Heart right ventricle (tissue), 16 donors: ENCODE data around the gene ENOX1. TPM values are rescaled to one million over a fixed set of nuclear protein-coding genes. Genes with fewer than 3 reads are reported as not detected.

ENCODE experiments used
- ATAC-seq, 8 donors: fragments of 200-7000 bp; cut with Tn5 transposase; one replicate each; pipeline ENCODE4 v1.9.1; 2020; ENCODE audit warnings: mild to moderate bottlenecking in 8 of 8, moderate library complexity in 8 of 8, moderate number of reproducible peaks in 1 of 8
- DNase-seq, 2 donors: peaks; one replicate each; pipeline ENCODE4 v3.0.0-alpha.2; 2020
- H3K27ac ChIP-seq, 10 donors: fragments of 200-600 bp; sonication (generic) in 2 of 10; one replicate each; pipeline versions ENCODE4 v1.5.0 to v1.8.0; 2020 to 2022; ENCODE audit warnings: mild to moderate bottlenecking in 3 of 10
- H3K27me3 ChIP-seq, 7 donors: fragments of 200-600 bp; one replicate each; pipeline ENCODE4 v1.8.0; 2021 to 2022; ENCODE audit warnings: mild to moderate bottlenecking in 2 of 7
- H3K36me3 ChIP-seq, 9 donors: fragments of 200-600 bp; sonication (generic) in 1 of 9; one replicate each; pipeline versions ENCODE4 v1.5.0 to v1.8.0; 2020 to 2022; ENCODE audit warnings: mild to moderate bottlenecking in 2 of 9
- H3K4me1 ChIP-seq, 9 donors: fragments of 200-600 bp; sonication (generic) in 1 of 9; one replicate each; pipeline versions ENCODE4 v1.5.0 to v1.8.0; 2020 to 2022; ENCODE audit warnings: mild to moderate bottlenecking in 4 of 9
- H3K4me3 ChIP-seq, 10 donors: fragments of 200-600 bp; sonication (generic) in 2 of 10; one replicate each; pipeline versions ENCODE4 v1.5.0 to v1.8.0; 2020 to 2022; ENCODE audit warnings: mild to moderate bottlenecking in 7 of 10, moderate library complexity in 2 of 10
- H3K9me3 ChIP-seq, 11 donors: fragments of 200-600 bp in 10 of 11; sonication (generic) in 2 of 11; one replicate each; pipeline versions ENCODE4 v1.5.0 to v1.8.0; 2013 to 2022; ENCODE audit warnings: mild to moderate bottlenecking in 2 of 11, control low read depth in 1 of 11, moderate library complexity in 1 of 11
- WGBS, 2 donors: extraction: QIAGEN DNeasy Blood & Tissue Kit; methylation state at CpG; one replicate each; pipeline ENCODE4 v1.1.7; 2013; ENCODE audit warnings: inconsistent platforms in 1 of 2; 5-methylcytosine and 5-hydroxymethylcytosine counted together
- intact Hi-C, 10 donors: fragments of 100-400 bp; cut with DNase I; formaldehyde crosslinking; loops; one replicate each; pipeline versions ENCODE4 v1.11.1 to v1.14.2; 2022
- polyA plus RNA-seq, 2 donors: library from polyadenylated mRNA; stranded (reverse); fragments of 200-250 nt; gene quantifications; one replicate each; pipeline ENCODE4 v1.2.3, GENCODE V29; 2013
- total RNA-seq, 10 donors: library from RNA; stranded (reverse); fragmentation: NEBNext Ultra II Directional in 3 of 10; extraction: Animal tissue kit (Norgen Biotek cat#: 25700) in 3 of 10; gene quantifications; one replicate each; pipeline versions ENCODE4 v1.2.1 to v1.2.4, GENCODE V29; 2021 to 2023
- TF ChIP-seq, protein P1 (sequence below), 9 donors: fragments of 200-600 bp; sonication (generic) in 2 of 9; IDR thresholded peaks; one replicate each; pipeline versions ENCODE4 v1.5.0 to v1.8.0; 2021 to 2022; ENCODE audit warnings: antibody characterized with exemption in 9 of 9, mild to moderate bottlenecking in 5 of 9, moderate library complexity in 1 of 9
- donor health status: Arrhythmogenic right ventricular cardiomyopathy.
- donor health status: ischemic (EF 13 %, LVEDD 7.1; RV severe dilation, severe dysfunction).
- donor health status: healthy with polysubstance abuse.
- donor health status: DM: no; HTN: yes; CAD: no.
- donor health status: DM: no; HTN: no; CAD: no.
- donor health status: ischemic (EF 25% LVEDD 6.9; RV normal size, moderate dysfunction).
- donor health status: ischemic (EF 25% LVEDD 5.7; RV mildly dilated, moderate dysfunction).
- donor health status: healthy.
- donor health status: DM: yes; HTN: yes; CAD: no.
- donor health status: Ischemic cardiomyopathy.
- donor health status: ischemic (EF 35%, LVEDD 5.7; RV mildly dilated, moderate dysfunction).
- donor health status: nonischemic (EF 11% LVEDD 7.7; RV severe dilation, severe dysfunction).
- donor health status: DM: yes; HTN: yes; CAD: no.
- donor health status: PGD.
- donor health status: ischemic (EF 29% LVEDD 5.4; RV normal size, mild dysfunction).
- donor health status: nonischemic (EF 23%, LVEDD 6.1; RV moderate dilation, normal function).

Gene ENOX1
- total and polyA plus RNA-seq, 12 donors: 2.0 to 10.4 (median 7.1) TPM

DNA sequence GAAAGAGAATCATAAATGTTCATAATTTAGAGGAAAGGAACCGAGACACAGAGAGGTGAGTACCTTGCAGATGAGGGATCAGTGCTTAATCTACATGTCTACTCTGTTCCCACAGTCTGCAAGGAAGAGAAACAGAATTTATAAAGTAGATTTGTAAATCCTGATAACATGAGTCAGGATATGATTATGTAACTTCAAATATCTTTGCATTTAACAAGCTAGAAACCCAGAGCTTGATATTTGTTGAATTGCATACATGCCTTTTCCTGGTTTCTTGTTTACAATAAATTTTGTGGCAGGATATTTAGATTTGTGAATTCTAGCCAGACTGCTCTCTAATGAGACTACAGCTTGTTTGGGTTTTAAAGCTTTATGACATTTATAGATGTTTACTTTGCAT is 219.2 kb downstream of the ENOX1 start:
- H3K27ac ChIP-seq: no peak overlapping the region
- WGBS, 2 donors: 86 to 94% methylated on average over 1 of the region's 1 CpG
- intact Hi-C loops: loop anchor here in 1 of 10 donors (10.0 kb wide), 1 partner anchor 217 kb away; the partner anchor contains the start of gene ENOX1
- H3K4me1 ChIP-seq: peaks cover 0 to 29% (median 2%) of the 10 kb centered on the region in 9 donors
- TF ChIP-seq, protein P1, sequence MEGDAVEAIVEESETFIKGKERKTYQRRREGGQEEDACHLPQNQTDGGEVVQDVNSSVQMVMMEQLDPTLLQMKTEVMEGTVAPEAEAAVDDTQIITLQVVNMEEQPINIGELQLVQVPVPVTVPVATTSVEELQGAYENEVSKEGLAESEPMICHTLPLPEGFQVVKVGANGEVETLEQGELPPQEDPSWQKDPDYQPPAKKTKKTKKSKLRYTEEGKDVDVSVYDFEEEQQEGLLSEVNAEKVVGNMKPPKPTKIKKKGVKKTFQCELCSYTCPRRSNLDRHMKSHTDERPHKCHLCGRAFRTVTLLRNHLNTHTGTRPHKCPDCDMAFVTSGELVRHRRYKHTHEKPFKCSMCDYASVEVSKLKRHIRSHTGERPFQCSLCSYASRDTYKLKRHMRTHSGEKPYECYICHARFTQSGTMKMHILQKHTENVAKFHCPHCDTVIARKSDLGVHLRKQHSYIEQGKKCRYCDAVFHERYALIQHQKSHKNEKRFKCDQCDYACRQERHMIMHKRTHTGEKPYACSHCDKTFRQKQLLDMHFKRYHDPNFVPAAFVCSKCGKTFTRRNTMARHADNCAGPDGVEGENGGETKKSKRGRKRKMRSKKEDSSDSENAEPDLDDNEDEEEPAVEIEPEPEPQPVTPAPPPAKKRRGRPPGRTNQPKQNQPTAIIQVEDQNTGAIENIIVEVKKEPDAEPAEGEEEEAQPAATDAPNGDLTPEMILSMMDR (IDR thresholded peaks at IDR 0.05): no peak
- no peaks in the 10 kb centered on the region for H3K9me3 ChIP-seq
- no peak for DNase-seq
- no peak for ATAC-seq
- no peaks in the 10 kb centered on the region for H3K36me3 ChIP-seq
- no peaks in the 10 kb centered on the region for H3K27me3 ChIP-seq
- no peak overlapping the region for H3K4me3 ChIP-seq

DNA sequence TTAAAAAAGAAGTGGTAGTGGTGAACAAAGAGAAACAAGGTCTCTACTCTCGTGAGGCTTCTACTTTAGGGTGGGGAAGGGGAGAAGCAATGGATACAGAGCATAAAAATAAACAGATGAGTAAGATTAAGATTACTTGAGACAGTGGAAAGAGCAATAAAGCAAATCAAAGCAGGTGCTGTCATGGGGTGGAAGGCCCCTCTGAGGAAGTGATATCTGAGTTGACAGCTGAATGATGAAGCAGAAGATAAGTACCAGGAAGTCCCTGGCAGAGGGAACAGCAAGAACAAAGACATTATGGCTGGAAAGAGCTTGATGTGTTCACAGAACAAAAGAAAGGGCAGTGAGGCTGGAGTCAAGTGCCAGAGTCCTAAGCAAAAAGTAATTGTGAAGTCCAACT is 221.8 kb downstream of the ENOX1 start:
- Histone ChIP-seq H3K27ac (no peak overlapping the region), H3K9me3 (no peaks in the 10 kb centered on the region), H3K4me3 (no peak overlapping the region), H3K27me3 (no peaks in the 10 kb centered on the region), H3K4me1 (peaks cover 0 to 27% (median 0%) of the 10 kb centered on the region in 9 donors), H3K36me3 (no peaks in the 10 kb centered on the region)
- TF ChIP-seq, protein P1 (IDR thresholded peaks at IDR 0.05): no peak
- ATAC-seq (no peak), DNase-seq (no peak)
- intact Hi-C loops: loop anchor here in 1 of 10 donors (10.0 kb wide), 1 partner anchor 220 kb away; the partner anchor contains the start of gene ENOX1
- 39 to 78% methylated on average over 1 of the region's 1 CpG for WGBS, 2 donors

DNA sequence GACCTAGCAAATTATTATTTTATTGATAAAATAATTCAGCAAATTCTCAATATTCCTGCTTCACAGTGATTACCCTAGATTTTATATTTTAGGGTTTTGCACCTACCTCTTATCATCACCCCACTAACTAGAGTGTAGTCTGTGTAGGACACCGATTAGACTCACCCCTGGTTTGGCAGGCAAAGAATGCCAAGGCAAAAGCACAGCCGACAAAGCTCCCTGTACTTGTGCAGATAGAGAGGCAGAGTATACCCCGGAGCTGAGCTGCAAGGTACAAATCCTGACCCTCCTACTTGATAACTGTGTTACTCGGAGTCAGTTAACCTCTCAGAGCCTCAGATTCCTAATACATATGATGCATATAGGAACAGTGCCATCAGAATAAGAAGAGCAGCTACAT is 225.7 kb downstream of the ENOX1 start:
- DNase-seq (no peak), ATAC-seq (peak in 3 of 8 donors; percentile 50 to 71 (median 66))
- no peaks in the 10 kb centered on the region for H3K27me3 ChIP-seq
- no peaks in the 10 kb centered on the region for H3K36me3 ChIP-seq
- no peak overlapping the region for H3K4me3 ChIP-seq
- H3K4me1 ChIP-seq: peaks cover 0 to 35% (median 10%) of the 10 kb centered on the region in 9 donors
- 50 to 63% methylated on average over 4 of the region's 4 CpGs for whole genome bisulfite sequencing, 2 donors
- TF ChIP-seq, protein P1 (IDR thresholded peaks at IDR 0.05): no peak
- no peaks in the 10 kb centered on the region for H3K9me3 ChIP-seq
- intact Hi-C loops: loop anchor here in 1 of 10 donors (10.0 kb wide), 1 partner anchor 224 kb away; the partner anchor contains the start of gene ENOX1
- H3K27ac ChIP-seq: no peak overlapping the region

DNA sequence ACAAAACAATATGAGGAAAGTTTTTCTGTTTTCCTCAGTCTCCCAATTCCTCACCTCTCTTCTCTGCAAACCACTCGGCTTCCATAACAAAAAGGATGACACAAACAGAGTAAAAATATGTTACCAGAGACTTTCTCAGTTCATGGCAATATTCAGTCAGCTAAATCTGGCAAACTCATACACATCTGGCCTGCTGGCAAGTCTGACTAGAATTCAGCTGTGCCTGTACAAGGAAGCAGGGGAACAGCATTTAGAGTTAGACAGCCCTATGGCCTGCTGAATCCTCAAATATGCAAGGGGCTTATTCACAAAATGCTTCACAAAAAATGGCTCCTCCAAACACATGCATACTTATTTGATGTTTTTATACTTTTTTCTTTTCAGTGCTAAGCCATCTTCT is 227.8 kb downstream of the ENOX1 start:
- ATAC-seq: peak in 6 of 8 donors; percentile 35 to 75 (median 60)
- H3K27ac ChIP-seq: peak overlapping the region in 5 of 10 donors; percentile 5 to 46 (median 25)
- WGBS, 2 donors: 45 to 61% methylated on average over 1 of the region's 1 CpG
- DNase-seq: no peak
- no peaks in the 10 kb centered on the region for H3K27me3 ChIP-seq
- intact Hi-C loops: no loop called here
- no peak overlapping the region for H3K4me3 ChIP-seq
- H3K9me3 ChIP-seq: no peaks in the 10 kb centered on the region
- H3K4me1 ChIP-seq: peaks cover 0 to 36% (median 12%) of the 10 kb centered on the region in 9 donors
- H3K36me3 ChIP-seq: no peaks in the 10 kb centered on the region
- TF ChIP-seq, protein P1 (IDR thresholded peaks at IDR 0.05): no peak
